Measurements from ENCODE around the gene ARHGAP24.

DNA sequence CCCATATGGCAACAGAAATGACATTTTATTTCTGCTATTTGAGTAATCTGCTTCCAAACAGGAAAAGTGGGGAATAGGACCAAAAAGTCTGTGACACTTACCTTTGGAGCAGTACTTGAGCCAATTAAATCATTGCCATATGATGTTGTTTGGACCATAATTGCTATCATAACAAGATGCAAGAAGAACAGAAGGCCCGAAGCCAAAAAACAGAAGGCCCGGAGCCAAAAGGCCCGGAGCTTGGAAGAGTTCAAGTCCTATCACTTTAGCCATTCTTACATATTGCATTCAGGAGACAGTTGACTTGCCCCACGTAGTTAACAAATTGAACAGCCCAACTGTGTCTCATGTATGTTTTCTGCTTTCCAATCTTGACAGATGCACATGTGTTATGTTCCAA is 285.6 kb downstream of the ARHGAP24 start:
- no peak for TF ChIP-seq POLR2A (IDR thresholded peaks at IDR 0.05)
- TF ChIP-seq, protein P1, sequence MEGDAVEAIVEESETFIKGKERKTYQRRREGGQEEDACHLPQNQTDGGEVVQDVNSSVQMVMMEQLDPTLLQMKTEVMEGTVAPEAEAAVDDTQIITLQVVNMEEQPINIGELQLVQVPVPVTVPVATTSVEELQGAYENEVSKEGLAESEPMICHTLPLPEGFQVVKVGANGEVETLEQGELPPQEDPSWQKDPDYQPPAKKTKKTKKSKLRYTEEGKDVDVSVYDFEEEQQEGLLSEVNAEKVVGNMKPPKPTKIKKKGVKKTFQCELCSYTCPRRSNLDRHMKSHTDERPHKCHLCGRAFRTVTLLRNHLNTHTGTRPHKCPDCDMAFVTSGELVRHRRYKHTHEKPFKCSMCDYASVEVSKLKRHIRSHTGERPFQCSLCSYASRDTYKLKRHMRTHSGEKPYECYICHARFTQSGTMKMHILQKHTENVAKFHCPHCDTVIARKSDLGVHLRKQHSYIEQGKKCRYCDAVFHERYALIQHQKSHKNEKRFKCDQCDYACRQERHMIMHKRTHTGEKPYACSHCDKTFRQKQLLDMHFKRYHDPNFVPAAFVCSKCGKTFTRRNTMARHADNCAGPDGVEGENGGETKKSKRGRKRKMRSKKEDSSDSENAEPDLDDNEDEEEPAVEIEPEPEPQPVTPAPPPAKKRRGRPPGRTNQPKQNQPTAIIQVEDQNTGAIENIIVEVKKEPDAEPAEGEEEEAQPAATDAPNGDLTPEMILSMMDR (IDR thresholded peaks at IDR 0.05): no peak
- no peak for TF ChIP-seq EP300 (IDR thresholded peaks at IDR 0.05)
